Kidney epithelial cell (primary cell): Measurements from ENCODE around the gene GSTA2. TPM values are rescaled to one million over a fixed set of nuclear protein-coding genes. Genes with fewer than 3 reads are reported as not detected.
"Not testable (repeated sequence)": the region's sequence is repeated elsewhere in the genome, so short reads cannot be mapped to it uniquely, and the experiment has no call there.

Experiments
- DNase-seq: peaks from one replicate; pipeline ENCODE4 v3.0.0-alpha.2; 2010; ENCODE audit warnings: low read depth
- H3K27me3 ChIP-seq: 2 replicates; pipeline ENCODE4 v1.6.0; 2011; ENCODE audit warnings: low read length; ENCODE audit not compliant: control insufficient read depth, insufficient read depth
- H3K36me3 ChIP-seq: 2 replicates; pipeline ENCODE4 v1.5.1; 2011; ENCODE audit warnings: low read length; ENCODE audit not compliant: control insufficient read depth, insufficient read depth
- H3K4me3 ChIP-seq: 2 replicates; pipeline ENCODE4 v1.5.1; 2011; ENCODE audit warnings: low read depth, mild to moderate bottlenecking, control low read depth, low read length
- CTCF ChIP-seq: IDR thresholded peaks from 2 replicates; pipeline ENCODE4 v1.5.1; 2011; ENCODE audit warnings: mild to moderate bottlenecking, moderate library complexity, low read length, control low read depth, inconsistent platforms; ENCODE audit not compliant: insufficient read depth, poor library complexity, severe bottlenecking
- total RNA-seq: library from RNA; depleted of rRNA; stranded (reverse); fragments of >200 nt; gene quantifications from 2 replicates; pipeline ENCODE4 v1.2.3, GENCODE V29; 2015

The GSTA2 gene
- not detected in 2 replicates for total RNA-seq

- not testable (repeated sequence) for H3K27me3 ChIP-seq, DNase-seq, H3K4me3 ChIP-seq, H3K36me3 ChIP-seq
These were observed at the start of gene GSTA2 for GRCh38 chr6:52763322-52763916. TSS of gene GSTA2 (minus strand) at chr6:52763475. CDS start at chr6:52757947, 5,528 bp downstream.

- not testable (repeated sequence) for H3K27me3 ChIP-seq, H3K4me3 ChIP-seq, DNase-seq, H3K36me3 ChIP-seq
These were observed 46.5 kb upstream of the GSTA2 start for GRCh38 chr6:52809777-52810176.

DNA sequence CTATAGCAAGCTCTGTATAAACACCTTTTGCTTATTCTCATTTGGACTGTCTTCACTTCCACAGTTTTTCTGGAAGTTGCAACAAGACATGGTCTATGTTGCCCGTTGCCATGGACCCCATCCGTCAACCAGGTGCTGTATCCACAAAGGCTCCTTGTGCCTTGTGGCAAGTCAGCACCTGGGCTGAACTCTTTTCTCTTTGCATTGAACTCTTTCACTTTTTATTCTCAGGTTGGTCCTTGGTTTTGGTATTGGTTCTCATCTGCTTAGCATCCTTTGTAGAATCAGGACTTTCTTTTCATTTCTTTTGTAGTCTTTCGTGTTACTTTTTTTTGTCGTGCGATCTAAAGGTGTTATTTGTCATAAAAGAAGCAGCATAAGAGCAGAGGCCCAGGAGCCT lies 45.4 kb upstream of the GSTA2 start:
- TF ChIP-seq CTCF: no peak
- Histone ChIP-seq H3K4me3 (no peak overlapping the region), H3K27me3 (no peaks in the 10 kb centered on the region), H3K36me3 (no peaks in the 10 kb centered on the region)
- DNase-seq: no peak

GRCh38 chr6:52803668-52804255 lies 40.5 kb upstream of the GSTA2 start, which contains the start of gene GSTA1:
TSS of gene GSTA1 (minus strand) at chr6:52803816. CDS start at chr6:52799267, 4,549 bp downstream.
- H3K27me3 ChIP-seq, H3K4me3 ChIP-seq, H3K36me3 ChIP-seq, DNase-seq: not testable (repeated sequence)

DNA sequence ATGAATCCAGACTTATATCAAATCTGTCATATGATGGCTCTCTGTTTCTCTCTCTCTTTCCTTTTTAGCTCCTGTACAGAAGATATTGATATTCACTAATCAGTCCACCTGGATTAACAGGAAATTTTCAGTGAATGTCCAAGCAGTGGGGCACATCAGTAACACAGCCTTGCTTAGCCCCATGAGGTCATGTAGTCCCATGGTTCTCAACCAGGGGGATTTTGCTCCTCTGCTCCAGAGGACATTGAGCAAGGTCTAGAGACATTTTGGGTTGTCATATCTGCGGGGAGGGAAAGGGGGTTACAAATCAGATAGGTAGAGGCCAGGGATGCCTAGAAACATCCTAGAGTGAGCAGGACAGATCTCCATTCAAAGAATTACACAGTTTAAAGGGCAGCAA lies 39.5 kb upstream of the GSTA2 start:
- no peak for DNase-seq
- TF ChIP-seq CTCF: no peak
- no peaks in the 10 kb centered on the region for H3K27me3 ChIP-seq
- no peaks in the 10 kb centered on the region for H3K36me3 ChIP-seq
- H3K4me3 ChIP-seq: no peak overlapping the region

DNA sequence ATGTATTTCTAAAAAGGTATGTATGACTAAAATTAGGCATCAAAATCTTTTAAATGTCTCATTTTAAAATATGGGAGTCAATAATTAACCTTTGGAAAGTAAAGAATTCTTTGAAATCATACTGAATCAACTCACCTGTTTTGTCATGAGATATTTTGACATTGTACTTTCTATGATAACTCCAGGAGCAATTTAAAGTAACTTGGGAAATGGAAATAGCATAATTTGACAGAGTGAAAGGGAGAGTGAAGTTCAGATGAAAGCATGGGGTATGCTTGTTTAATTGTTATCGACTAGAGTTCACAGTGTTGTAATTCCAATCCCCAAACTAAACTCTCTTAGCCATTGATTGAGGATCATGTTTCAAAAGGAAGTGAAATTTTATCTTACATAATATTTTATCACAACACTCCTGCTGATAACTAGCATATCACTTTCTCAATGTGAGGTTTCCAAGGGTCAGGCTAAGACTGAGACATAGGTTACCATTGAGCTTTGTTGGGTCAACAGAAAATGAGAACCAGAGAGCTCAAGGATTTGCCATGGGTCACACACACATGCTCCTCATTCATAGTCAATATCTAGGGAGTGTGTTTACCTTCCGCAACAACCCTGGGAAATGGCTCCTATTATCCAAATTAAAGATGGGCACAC lies 38.0 kb upstream of the GSTA2 start:
- Histone ChIP-seq H3K36me3 (no peaks in the 10 kb centered on the region), H3K4me3 (no peak overlapping the region), H3K27me3 (no peaks in the 10 kb centered on the region)
- no peak for TF ChIP-seq CTCF
- no peak for DNase-seq

GRCh38 chr6:52799272-52799671 lies 36.0 kb upstream of the GSTA2 start:
- H3K4me3 ChIP-seq, H3K27me3 ChIP-seq, H3K36me3 ChIP-seq, DNase-seq: not testable (repeated sequence)

DNA sequence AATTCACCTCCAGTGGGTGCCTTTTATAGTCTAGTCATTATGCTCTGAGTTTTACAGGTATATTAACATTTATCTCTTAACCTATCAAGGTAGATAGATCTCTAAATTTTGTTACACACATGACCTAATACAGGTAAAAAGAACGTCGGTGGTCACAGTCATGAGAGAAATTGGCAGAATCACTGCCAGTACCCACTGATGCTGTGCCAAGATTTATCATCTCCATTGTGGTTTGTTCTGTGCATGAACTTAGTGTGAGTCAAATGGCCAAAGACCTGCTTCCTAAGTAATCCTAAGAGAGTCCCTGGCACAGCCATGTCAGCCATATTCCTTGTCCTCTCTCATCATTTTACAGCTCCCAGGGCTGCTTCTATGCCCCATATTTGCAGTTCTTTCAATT lies 31.1 kb upstream of the GSTA2 start:
- DNase-seq, H3K27me3 ChIP-seq, H3K36me3 ChIP-seq, H3K4me3 ChIP-seq: not testable (repeated sequence)
